IMR-90 (cell line): ENCODE data around the gene GARIN5A. TPM values are rescaled to one million over a fixed set of nuclear protein-coding genes. Genes with fewer than 3 reads are reported as not detected.

Experiments
- ATAC-seq: fragments of 200-7000 bp; cut with Tn5 transposase; 2 replicates; pipeline ENCODE4 v1.9.1; 2020; ENCODE audit warnings: low read depth, mild to moderate bottlenecking, moderate library complexity
- BruUV-seq: library from RNA; stranded (reverse); fragments of 400-500 nt; replicated peaks from 2 replicates; lab custom pipeline; 2021; lab: Mats Ljungman, UMichigan
- CTCF ChIA-PET: fragments of 300-600 bp; formaldehyde crosslinking; extraction: SDS; loops from one replicate; lab custom pipeline; 2021; ENCODE audit warnings: antibody characterized with exemption; lab: Yijun Ruan, JAX
- POLR2A ChIA-PET: fragments of 300-600 bp; sonication (Branson Sonifier 250); formaldehyde crosslinking; loops from one replicate; lab custom pipeline; 2022; ENCODE audit warnings: antibody characterized with exemption; ENCODE audit not compliant: unreplicated experiment; lab: Charles Lee
- DNase-seq: peaks from one replicate; pipeline ENCODE4 v3.0.0; 2013
- H2AFZ ChIP-seq: replicated peaks from 2 replicates; pipeline ENCODE3; 2013; ENCODE audit warnings: low read length, mild to moderate bottlenecking; ENCODE audit not compliant: poor library complexity
- H2AK5ac ChIP-seq: 2 replicates; pipeline ENCODE4 v1.6.1; 2013; ENCODE audit warnings: low read depth, low read length, inconsistent platforms
- H2AK9ac ChIP-seq: replicated peaks from 2 replicates; pipeline ENCODE3; 2013; ENCODE audit warnings: mild to moderate bottlenecking, low read depth, low read length, moderate library complexity; ENCODE audit not compliant: poor library complexity
- H2BK120ac ChIP-seq: 2 replicates; pipeline ENCODE4 v1.6.1; 2013; ENCODE audit warnings: low read depth, low read length, inconsistent platforms
- H2BK15ac ChIP-seq: 3 replicates; pipeline ENCODE4 v1.6.1; 2013; ENCODE audit warnings: low read depth, low read length, inconsistent platforms
- H2BK20ac ChIP-seq: 2 replicates; pipeline ENCODE4 v1.6.1; 2013; ENCODE audit warnings: low read depth, mild to moderate bottlenecking, inconsistent platforms, low read length, moderate library complexity
- H2BK5ac ChIP-seq: 2 replicates; pipeline ENCODE4 v1.6.1; 2013; ENCODE audit warnings: mild to moderate bottlenecking, low read depth, low read length, inconsistent platforms; ENCODE audit not compliant: poor library complexity, severe bottlenecking
- H3K14ac ChIP-seq: replicated peaks from 2 replicates; pipeline ENCODE4 v1.6.1; 2013; ENCODE audit warnings: low read depth, low read length, inconsistent platforms
- H3K18ac ChIP-seq: 2 replicates; pipeline ENCODE4 v1.6.1; 2013; ENCODE audit warnings: low read depth, low read length, control low read depth
- H3K23ac ChIP-seq: 2 replicates; pipeline ENCODE4 v1.6.1; 2013; ENCODE audit warnings: low read depth, low read length, inconsistent platforms
- H3K27ac ChIP-seq: 2 replicates; pipeline ENCODE4 v1.5.1; 2013; ENCODE audit warnings: mild to moderate bottlenecking, control low read depth, low read length; ENCODE audit not compliant: insufficient read depth
- H3K27me3 ChIP-seq: 2 replicates; pipeline ENCODE4 v1.6.1; 2013; ENCODE audit warnings: low read length; ENCODE audit not compliant: control insufficient read depth, insufficient read depth
- H3K36me3 ChIP-seq: 2 replicates; pipeline ENCODE4 v1.6.1; 2013; ENCODE audit warnings: low read length, mixed read lengths; ENCODE audit not compliant: control insufficient read depth, insufficient read depth
- H3K4ac ChIP-seq: 2 replicates; pipeline ENCODE4 v1.6.1; 2013; ENCODE audit warnings: low read depth, low read length, inconsistent platforms
- H3K4me1 ChIP-seq: 2 replicates; pipeline ENCODE4 v1.6.1; 2013; ENCODE audit warnings: low read length, mixed read lengths; ENCODE audit not compliant: control insufficient read depth, insufficient read depth
- H3K4me2 ChIP-seq: 2 replicates; pipeline ENCODE4 v1.6.1; 2013; ENCODE audit warnings: low read depth, mild to moderate bottlenecking, control low read depth, low read length, moderate library complexity
- H3K4me3 ChIP-seq: 2 replicates; pipeline ENCODE4 v1.5.1; 2013; ENCODE audit warnings: low read depth, mild to moderate bottlenecking, control low read depth, low read length, moderate library complexity; ENCODE audit not compliant: insufficient read depth
- H3K56ac ChIP-seq: 2 replicates; pipeline ENCODE4 v1.6.1; 2013; ENCODE audit warnings: low read length, inconsistent platforms; ENCODE audit not compliant: insufficient read depth; ENCODE audit errors: extremely low read depth
- H3K79me1 ChIP-seq, 2 experiments: 2 replicates each; pipeline ENCODE4 v1.6.1; 2013; ENCODE audit warnings: low read length in 2 of 2, inconsistent platforms in 1 of 2, low read depth in 1 of 2
- H3K9ac ChIP-seq: 2 replicates; pipeline ENCODE4 v1.6.1; 2013; ENCODE audit warnings: low read depth, low read length, control low read depth
- H3K9me1 ChIP-seq: 2 replicates; pipeline ENCODE4 v1.6.1; 2013; ENCODE audit warnings: low read length, inconsistent platforms; ENCODE audit not compliant: insufficient read depth
- H3K9me3 ChIP-seq: 2 replicates; pipeline ENCODE4 v1.6.1; 2013; ENCODE audit warnings: low read length; ENCODE audit not compliant: control insufficient read depth, insufficient read depth
- H4K20me1 ChIP-seq: 2 replicates; pipeline ENCODE4 v1.6.1; 2013; ENCODE audit warnings: low read length, inconsistent platforms; ENCODE audit not compliant: insufficient read depth
- H4K5ac ChIP-seq: 2 replicates; pipeline ENCODE4 v1.6.1; 2013; ENCODE audit warnings: mild to moderate bottlenecking, low read depth, low read length, control low read depth
- H4K8ac ChIP-seq, 2 experiments: 2 replicates each; pipeline ENCODE4 v1.6.1; 2013; ENCODE audit warnings: low read depth in 2 of 2, low read length in 2 of 2, control low read depth in 1 of 2, inconsistent platforms in 1 of 2
- H4K91ac ChIP-seq: 2 replicates; pipeline ENCODE4 v1.6.1; 2013; ENCODE audit warnings: low read depth, low read length, inconsistent platforms; ENCODE audit not compliant: insufficient read depth
- BHLHE40 ChIP-seq: fragments of 150-350 bp; IDR thresholded peaks from 2 replicates; pipeline ENCODE4 v1.6.1; 2016; ENCODE audit warnings: mild to moderate bottlenecking, low read depth, low read length
- MAFK ChIP-seq: IDR thresholded peaks from 2 replicates; pipeline ENCODE4 v1.6.1; 2012; ENCODE audit warnings: low read depth, low read length, improper control_type of control experiment
- MXI1 ChIP-seq: IDR thresholded peaks from 2 replicates; pipeline ENCODE4 v1.6.1; 2012; ENCODE audit warnings: low read depth, mild to moderate bottlenecking, low read length, moderate library complexity, borderline replicate concordance
- POLR2A ChIP-seq: IDR thresholded peaks from 2 replicates; pipeline ENCODE4 v1.6.1; 2012; ENCODE audit warnings: mild to moderate bottlenecking, low read depth, low read length
- WGBS, 2 experiments: methylation state at CpG; one replicate each; pipeline versions ENCODE4 v1.1.5 to v1.1.7; 2013; ENCODE audit warnings: missing lambda C conversion rate in 2 of 2; ENCODE audit not compliant: insufficient read length in 1 of 2; ENCODE audit errors: extremely low coverage in 2 of 2; 5-methylcytosine and 5-hydroxymethylcytosine counted together
- dilution Hi-C: fragments of 300-500 bp; cut with HindIII; formaldehyde crosslinking; loops from one replicate; pipeline ENCODE4 v1.14.3; 2018; ENCODE audit warnings: low sequenced_read_pairs; ENCODE audit not compliant: unreplicated experiment
- in situ Hi-C: fragments of 300-500 bp; cut with MboI; formaldehyde crosslinking; loops from 3 replicates; pipeline ENCODE4 v1.14.3; 2019; ENCODE audit warnings: low sequenced_read_pairs, inconsistent platforms, mixed read lengths
- intact Hi-C: fragments of 100-400 bp; cut with micrococcal nuclease; formaldehyde crosslinking; loops from 2 replicates; pipeline ENCODE4 v1.10.0; 2022
- polyA plus RNA-seq, 3 experiments: library from polyadenylated mRNA; depleted of rRNA; stranded (reverse); fragments of >200 nt; gene quantifications; 2 replicates each; pipeline ENCODE4 v1.2.3, GENCODE V29; 2012; ENCODE audit warnings: low replicate concordance in 1 of 3
- total RNA-seq: library from RNA; depleted of rRNA; stranded (reverse); fragments of >200 nt; gene quantifications from 2 replicates; pipeline ENCODE4 v1.2.3, GENCODE V29; 2012
- TF ChIP-seq, protein P1 (sequence below): conservative IDR thresholded peaks from 2 replicates; pipeline ENCODE4 v1.5.1; 2012; ENCODE audit warnings: mild to moderate bottlenecking, low read depth, low read length, improper control_type of control experiment

Gene GARIN5A
- total and polyA plus RNA-seq, 2 of the 4 experiments (the other 2 are of a cell fraction) = 0.53 TPM; not detected in 1

DNA sequence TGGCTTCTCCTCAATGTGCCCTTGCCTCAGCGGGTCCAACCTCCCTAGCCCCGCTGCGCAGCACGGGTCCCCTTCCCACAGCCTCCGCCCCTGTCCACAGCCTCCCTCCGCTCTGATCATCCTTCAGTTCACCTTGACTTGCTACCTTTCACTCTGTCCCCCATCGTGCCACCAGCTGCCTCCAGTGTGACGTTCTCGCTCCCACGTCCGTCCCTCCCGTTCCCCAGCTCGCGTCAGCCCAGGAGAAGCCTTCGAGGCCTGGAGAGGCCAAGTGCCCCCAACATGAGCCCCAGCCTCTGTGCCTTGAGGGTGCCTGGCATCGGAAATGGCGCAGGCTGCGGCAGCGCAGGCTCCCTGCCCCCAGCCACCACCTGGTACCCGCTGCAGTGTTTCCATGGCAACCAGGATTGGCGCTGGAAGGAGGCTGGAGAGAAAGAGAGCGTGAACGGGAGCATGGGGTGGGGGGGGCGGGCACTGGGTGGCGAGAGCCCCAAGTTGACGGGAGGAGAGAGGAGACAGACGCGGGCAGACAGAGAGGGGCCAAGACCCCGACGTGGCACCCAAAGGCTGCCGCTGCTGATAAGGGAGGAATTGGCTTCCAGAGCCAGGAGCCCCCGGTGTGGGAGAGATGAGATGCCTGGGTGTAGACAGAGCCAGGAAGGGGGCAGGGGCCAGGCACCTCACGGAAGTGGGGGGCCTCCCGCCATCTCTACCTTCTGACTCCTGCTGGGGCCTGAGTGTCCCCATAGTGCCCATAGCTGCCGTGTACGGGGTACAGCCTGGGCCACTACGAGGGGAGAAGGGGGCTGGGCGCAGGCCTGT, 37.9 kb upstream of the GARIN5A start:
- no peak overlapping the region for H2AK9ac ChIP-seq
- peaks cover 5 to 10% of the 10 kb centered on the region in 2 experiments; a peak in 3 of 4 replicates for H3K79me1 ChIP-seq
- WGBS, 2 experiments = 22% methylated on average over 9 of the region's 38 CpGs; no CpG with 5 or more reads in 1 of the 2 experiments
- no peak overlapping the region for H3K27ac ChIP-seq
- H2BK5ac ChIP-seq = no peak overlapping the region
- ATAC-seq (no peak), DNase-seq (no peak)
- no peak overlapping the region for H3K23ac ChIP-seq
- H3K4ac ChIP-seq = no peak overlapping the region
- no peak overlapping the region for H4K8ac ChIP-seq
- no peaks in the 10 kb centered on the region for H3K9me3 ChIP-seq
- no peak overlapping the region for H2BK120ac ChIP-seq
- no peaks in the 10 kb centered on the region for H3K36me3 ChIP-seq
- no peak overlapping the region for H4K91ac ChIP-seq
- H3K4me3 ChIP-seq = no peak overlapping the region
- intact Hi-C loops = no loop called here
- H3K4me1 ChIP-seq = peaks cover 3% of the 10 kb centered on the region
- H2AFZ ChIP-seq = peak overlapping the region; percentile 14
- H4K5ac ChIP-seq = no peak overlapping the region
- in situ Hi-C loops = no loop called here
- no peak overlapping the region for H3K14ac ChIP-seq
- TF ChIP-seq MXI1 (no peak), MAFK (no peak), POLR2A (no peak), BHLHE40 (no peak)
- TF ChIP-seq, protein P1, sequence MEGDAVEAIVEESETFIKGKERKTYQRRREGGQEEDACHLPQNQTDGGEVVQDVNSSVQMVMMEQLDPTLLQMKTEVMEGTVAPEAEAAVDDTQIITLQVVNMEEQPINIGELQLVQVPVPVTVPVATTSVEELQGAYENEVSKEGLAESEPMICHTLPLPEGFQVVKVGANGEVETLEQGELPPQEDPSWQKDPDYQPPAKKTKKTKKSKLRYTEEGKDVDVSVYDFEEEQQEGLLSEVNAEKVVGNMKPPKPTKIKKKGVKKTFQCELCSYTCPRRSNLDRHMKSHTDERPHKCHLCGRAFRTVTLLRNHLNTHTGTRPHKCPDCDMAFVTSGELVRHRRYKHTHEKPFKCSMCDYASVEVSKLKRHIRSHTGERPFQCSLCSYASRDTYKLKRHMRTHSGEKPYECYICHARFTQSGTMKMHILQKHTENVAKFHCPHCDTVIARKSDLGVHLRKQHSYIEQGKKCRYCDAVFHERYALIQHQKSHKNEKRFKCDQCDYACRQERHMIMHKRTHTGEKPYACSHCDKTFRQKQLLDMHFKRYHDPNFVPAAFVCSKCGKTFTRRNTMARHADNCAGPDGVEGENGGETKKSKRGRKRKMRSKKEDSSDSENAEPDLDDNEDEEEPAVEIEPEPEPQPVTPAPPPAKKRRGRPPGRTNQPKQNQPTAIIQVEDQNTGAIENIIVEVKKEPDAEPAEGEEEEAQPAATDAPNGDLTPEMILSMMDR = no peak
- H2AK5ac ChIP-seq = no peak overlapping the region
- H2BK15ac ChIP-seq = no peak overlapping the region
- H3K9ac ChIP-seq = no peak overlapping the region
- no peaks in the 10 kb centered on the region; the same call in 1 of the 2 replicates for H3K9me1 ChIP-seq
- H2BK20ac ChIP-seq = no peak overlapping the region
- CTCF ChIA-PET = interaction anchor here (0.6 kb wide), 1 partner anchor 421 kb away, joined by 3 read pairs; no protein-coding TSS in a partner anchor
- dilution Hi-C loops = no loop called here
- H3K27me3 ChIP-seq = no peaks in the 10 kb centered on the region
- no peak overlapping the region for H3K18ac ChIP-seq
- no peaks in the 10 kb centered on the region for H4K20me1 ChIP-seq
- H3K4me2 ChIP-seq = no peak overlapping the region
- BruUV-seq = no TSS peak
- H3K56ac ChIP-seq = no peak overlapping the region
- POLR2A ChIA-PET = no interaction called here
